ENCODE results near the gene CAPZB.

Gene CAPZB

DNA sequence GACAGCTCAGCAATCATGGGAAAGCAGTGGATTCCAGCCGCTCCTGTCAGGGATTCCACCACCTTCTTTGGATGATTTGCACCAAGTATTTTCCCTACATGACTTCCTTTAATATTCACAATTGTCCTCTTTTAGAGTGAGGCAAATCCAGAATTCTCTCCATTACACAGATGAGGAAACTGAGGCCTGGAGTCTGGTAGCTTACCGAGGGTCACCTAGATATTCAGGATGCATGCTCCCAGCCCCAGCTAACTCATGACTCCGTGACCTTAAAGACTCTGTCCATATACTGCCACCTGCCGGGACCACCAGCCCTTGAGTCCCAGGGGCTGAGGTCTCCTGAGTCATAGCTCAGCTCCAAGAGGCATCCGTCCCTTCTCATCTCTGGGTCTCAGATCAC, 80.6 kb downstream of the CAPZB start:
- no peak for DNase-seq

DNA sequence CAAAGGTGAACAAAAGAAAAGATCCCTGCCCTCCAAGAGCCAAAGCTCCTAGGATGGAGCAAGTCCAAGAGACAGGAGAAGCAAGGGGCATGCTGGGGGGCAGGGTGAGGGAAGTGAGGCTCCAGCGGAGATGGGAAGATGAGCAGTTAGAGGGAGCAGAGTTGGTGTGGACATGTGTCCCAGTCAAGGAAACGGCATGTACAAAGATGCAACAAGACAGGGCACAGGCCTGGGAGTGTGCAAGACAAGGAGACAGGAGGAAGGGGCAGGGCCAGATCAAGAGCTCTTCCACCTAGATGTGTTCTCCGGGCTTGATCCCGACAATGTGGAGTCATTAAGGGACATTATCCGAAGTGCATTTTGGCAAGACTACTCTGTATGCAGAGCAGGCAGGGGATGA, 82.1 kb downstream of the CAPZB start:
- no peak for DNase-seq

DNA sequence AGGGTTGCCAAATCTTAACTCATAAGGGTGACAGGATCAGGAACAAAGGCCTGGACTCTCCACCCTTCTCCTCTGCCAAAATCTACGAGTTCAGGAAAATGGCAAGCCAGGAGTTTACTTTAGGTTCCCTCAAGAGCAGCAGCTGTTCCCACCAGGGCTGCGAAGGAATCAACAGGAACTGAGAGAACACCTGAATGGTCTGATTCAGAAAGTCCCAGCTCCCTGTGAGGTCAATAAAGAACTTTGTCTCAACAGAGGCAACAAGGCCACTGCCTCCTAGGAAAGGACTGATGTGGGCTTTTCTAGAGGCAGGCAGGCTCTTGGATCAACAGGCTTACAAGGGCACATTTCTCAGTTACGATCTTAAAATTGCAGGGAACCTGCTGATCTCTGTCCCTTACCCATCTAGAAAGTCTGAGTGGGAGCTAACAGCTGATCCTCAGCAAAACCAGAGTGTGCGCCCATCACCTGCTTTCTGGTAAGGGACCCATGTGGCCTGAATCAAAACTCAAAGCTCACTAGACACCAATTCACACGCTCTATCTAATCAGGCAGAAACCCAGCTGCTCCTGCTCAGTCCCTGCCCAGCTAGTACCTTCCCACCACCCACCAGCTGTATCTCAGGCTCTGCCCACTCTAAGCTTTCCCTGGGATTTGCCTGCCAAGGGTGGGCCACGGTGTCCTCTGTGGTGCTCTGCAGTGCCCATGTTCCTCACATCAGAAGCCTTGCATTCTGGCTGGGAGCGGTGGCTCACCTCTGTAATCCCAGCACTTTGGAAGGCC, 83.1 kb downstream of the CAPZB start:
- DNase-seq: no peak

DNA sequence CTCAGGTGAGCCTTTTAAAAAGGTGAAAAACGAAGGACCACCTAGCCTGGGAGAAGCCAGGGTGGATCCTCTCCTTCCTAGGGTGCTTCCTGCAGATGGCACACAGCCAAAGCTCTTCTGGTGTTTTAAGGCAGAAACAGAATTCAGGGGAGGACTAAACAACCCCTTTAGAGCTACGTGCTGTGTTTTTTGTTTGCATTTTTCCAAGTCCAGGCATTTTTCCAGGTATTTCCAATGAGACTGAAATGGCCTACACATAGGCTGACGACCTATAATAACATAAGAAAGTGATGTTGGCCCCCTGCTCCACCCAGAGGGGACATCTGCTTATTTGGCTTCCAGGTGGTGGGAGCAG, 83.8 kb downstream of the CAPZB start:
- no peak for DNase-seq

DNA sequence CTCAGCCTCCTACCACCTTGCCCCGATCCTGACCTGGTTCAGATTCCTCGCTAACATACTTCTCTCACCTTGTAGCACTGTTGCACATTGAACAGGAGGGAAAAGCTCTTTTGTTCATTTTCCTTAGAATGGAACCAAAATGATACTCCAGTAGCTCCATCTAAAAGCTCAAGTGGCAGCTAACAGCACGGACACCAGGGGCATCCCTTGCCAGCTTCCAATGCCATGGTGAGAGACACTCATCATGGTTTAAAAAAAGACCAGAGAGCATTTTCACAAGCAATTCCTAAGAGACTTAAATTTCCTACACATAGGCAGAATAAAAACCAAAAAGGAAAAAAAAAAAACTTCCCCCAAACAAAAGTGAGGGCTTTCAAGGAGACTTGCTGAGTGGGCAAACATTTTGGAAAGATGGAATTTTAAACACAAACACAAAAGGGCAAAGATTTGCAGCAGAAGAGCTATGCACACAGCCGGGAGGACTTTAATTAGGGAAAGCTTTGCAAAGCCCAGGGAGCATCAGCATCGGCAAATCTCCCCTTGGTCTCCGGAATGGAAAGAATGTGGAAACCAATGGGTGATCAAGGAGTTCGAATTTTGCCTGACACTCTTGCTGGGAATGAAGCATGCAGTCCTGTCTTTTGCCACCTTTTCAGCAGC, 84.3 kb downstream of the CAPZB start:
- no peak for DNase-seq

DNA sequence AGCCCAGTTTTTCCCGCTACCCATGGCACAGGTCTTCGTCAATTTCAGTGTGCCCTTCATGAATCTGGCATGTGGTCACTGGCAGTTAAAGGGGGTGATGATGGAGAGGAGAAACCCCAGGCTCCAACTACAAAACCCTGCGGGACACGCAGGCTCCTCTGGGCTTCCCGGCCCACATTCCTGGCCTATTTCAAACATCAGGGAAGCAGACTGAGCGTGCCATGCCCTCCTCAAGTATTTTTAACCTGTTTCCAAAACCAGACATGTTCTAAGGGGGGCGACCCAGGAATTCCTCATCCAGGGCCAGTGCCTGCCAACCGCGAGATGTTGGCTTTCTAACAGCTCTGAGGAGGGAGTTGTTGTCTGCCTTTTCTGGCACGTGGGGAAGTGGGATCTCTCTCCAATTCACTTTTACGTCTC, 85.1 kb downstream of the CAPZB start:
- no peak for DNase-seq

DNA sequence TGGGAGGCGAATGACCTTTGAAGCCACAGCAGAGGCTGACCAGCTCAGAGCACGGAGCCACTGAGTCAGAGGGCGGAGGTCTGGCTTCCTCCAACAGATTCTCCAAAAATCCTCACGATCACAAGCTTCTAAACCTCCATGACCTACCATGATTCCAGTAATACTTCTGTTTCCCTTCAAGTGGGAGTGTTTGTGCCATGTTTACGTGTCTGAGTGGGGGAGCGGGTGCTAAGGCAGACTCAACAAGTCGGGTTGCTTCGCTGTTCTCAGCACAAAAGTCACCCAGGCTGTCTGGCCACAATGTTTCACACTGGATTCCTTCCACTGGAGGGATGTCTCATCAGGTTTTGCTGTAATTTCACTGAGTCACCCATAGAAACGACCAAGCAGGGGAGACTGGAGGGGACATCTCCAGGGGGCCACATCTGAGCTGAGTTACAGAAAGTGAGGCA, 87.0 kb downstream of the CAPZB start:
- DNase-seq: no peak

DNA sequence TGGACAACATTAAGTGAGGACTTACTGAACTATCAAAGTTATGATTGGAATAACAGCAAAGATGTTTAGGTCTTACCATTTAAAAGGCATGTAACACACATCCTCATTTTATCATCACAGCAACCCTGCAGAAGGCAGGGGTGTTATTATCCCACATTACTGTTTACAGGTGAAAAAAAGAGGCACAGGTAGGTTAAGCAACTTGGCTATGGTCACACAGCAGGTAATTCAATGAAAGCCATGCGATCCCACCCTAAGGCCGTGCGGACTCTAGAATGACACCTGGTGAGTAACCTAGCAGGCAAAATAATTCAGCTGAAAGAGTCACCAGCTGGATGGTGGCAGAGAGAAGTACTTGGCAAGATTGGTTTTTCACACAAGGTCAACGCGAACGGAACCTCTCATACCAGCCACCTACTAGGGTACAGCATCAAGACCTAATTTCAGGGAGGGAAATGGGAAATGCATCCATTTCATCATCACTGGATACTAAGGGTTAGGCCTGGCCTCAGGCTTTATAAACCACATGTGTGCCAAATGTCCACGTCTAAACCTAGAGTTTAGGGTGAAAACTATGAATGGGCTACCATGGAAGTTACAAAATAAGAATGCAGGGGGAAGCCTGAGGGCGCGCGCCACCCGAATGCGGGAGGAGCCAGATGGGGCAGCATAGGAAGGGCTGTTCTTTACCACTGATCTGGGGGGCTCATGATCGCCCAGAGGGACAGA, 88.0 kb downstream of the CAPZB start:
- no peak for DNase-seq

DNA sequence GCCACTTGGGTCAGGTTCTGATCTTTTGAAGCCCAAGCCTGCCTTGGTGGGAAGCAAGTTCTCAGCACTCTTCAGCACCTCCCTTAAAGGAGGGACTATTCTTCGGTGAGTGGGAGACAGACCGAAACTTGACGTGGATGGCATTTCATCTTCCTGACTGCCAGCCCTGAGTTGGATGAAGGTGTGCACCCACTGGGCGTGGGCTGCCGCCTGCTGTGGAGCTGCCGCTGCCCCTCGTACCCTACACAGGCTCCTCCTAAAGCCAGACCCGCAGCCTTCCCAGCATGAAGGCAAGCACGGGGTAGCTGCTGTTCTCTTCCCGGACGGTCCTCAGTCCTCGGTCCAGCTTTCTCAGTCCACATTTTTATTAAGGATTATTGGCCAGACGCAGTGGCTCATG, 89.1 kb downstream of the CAPZB start:
- no peak for DNase-seq

DNA sequence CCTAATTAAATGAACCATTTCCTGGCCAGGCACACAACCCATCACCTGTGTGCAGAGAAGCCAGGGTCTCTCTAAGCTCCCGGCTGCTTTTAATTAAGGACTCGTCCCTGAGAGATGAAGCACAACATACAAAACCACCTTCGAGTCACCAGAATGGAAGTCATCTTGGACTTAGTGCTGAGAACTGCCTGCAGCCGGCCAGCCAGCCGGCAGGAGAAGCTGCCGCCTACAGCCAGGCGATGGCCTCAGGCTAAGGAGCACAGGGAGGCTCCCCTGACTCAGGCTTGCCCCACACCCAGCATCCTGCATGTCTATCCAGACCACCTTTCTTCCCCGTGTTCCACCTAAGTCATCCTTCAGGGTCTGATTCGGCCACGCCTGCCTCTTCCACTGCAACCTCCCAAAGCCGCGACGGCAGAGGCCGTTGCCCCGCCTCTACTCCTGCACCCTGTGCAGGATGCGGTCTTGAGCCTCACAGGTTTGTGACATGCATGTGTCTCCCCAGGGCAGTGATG, 89.6 kb downstream of the CAPZB start:
- no peak for DNase-seq

DNA sequence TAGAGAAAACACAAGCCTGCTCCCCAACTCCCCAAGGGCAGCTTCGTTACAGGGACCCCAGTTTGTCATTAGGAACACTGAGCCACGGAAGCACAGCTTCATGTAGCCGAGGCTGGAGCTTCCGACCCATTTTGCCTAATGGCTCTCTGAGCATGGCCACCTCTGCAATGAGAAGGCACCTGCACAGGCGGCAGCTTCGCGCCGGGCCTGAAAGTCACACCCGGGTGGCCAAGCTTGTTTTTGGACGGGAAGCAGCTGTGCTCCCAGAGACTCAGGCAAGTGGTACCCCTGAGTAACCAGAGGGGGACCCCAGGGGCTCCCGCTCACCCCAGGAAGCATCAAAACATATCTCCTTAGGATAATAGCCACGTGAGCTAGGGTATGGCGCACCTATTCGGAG, 92.3 kb downstream of the CAPZB start:
- DNase-seq: no peak

DNA sequence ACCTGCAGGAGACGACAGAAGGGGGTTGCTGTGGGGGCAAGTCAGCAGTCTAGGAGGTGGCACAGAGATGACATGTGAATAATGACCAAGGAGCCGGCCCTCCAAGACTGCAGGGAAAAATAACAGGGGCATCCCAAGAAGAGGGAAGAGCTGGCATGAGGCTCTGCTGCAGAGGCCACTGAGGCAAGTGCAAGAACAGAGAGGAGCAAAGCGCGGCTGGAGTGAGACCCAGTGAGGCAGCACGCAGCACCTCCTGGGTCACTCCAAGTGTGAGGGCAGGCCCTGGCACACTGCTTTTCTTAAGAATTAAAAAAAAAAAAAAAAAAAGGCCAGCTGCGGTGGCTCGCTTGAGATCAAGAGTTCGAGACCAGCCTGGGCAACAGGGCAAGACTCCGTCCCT, 93.1 kb downstream of the CAPZB start:
- DNase-seq: no peak

DNA sequence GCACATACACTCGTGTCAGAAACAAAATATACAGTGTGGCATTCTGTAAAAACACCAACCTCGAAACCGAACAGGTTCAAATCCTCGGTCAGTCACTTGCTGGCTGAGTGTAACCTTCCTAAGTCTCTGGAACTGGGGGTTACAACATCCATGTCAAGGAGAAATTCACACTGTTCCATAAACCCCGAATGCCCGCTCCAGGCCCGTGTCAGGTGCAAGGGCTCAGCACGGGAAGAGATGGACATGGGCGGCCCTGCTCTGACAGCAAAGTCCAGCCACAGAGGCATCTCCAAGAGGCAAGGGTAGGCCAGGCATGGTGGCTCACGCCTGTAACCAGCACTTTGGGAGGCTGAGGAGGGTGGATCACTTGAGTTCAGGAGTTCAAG, 93.8 kb downstream of the CAPZB start:
- no peak for DNase-seq

DNA sequence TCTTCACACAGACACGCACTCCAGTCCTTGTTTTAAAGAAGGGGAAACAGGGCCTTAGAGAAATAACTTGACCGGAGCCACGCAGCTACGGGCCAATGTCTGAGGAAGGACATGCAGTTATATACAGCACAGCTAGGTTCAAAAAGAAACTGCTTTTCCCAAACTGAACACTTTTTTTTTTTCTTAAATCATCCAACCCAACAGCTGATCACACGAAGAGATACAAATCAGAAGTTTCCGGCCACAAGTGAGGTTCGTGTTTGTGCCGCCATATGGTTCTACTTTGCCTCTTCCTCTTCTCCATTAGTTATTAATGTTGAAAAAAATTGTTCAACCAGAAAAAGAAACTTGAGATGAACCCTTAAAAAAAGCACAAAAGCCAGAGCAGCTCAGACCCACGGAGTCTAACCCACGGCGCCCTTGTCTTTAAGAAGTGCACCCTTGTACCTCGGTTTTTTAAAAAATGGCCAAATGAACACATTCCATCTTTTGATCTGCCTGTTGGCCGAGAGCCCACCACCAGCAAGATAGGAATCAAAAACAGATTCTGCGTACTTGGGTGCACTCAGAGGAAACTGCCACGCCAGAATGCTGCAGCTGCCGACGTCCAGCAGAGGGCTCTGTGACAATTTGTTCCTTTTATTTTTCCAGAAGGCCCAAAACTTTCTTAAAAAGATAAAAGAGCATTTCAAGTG, 94.3 kb downstream of the CAPZB start:
- DNase-seq: no peak

DNA sequence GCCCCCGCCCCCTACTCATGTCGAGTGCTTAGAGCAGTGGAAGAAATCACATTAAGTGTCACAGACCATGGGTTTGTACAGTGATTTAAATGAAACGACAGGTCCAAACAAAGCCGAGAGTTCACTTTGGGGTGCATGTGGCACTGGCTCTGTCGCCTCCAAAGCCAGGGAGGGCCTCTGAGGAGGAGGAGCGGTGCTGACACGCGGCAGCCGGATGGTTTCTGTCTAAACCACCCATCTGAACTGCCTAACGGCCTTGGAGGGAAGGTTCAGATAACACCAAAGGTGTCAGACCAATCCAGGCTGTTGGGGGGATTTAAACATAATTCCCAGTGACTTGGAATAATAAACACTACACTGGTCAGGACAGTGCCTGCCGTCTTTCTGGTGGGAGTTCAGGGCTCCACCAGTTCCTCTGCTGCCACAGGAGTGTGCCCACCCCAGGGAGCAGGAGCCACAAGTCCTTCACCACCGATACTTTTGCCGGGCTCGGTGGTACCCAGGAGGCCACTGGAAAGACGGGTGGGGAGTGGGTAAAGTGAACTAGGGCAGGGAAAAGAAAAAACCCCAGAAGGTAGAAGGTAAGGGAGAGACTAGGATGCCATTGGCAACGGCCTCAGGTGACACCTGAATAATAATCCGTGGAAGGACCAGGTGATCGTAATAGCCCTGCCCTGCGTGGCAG, 95.0 kb downstream of the CAPZB start:
- no peak for DNase-seq

DNA sequence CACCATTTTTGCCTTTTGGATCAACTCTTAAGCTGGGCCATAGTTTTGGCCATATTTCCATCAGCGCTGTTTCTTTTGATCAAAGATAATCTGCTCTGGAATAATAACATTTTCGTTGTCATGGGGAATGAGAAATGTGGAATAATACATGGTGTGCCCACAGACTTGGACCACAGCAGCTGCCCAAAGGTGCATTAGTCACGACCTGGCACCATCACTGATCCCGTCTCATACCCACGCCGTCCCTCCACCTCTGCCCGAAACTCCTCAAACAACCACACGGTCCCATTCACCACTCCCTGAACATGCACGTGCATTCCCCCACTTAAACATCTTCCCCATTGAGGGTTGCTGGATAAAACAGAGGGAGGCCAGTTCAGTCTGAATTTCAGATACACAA, 96.4 kb downstream of the CAPZB start:
- no peak for DNase-seq

DNA sequence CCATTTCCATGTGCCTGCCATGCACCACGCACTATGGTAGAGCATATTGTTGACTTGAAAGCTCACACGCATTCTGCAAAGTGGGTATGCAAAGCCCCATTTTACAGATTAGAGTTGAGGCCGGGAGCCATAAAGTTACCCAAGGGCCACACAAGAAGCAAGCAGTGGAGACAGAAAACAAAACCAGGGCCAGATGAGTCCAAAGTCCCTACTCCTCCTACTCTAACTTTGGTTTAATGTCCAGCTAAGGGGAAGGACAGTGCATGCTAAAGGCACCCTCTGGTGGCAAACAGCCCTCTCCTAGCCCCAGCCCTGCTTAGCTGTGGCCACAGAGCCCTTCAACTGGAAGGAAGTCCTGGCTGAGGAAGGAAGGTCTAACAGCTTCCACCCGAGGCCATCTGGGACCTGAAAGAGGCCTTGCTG, 98.3 kb downstream of the CAPZB start:
- no peak for DNase-seq

DNA sequence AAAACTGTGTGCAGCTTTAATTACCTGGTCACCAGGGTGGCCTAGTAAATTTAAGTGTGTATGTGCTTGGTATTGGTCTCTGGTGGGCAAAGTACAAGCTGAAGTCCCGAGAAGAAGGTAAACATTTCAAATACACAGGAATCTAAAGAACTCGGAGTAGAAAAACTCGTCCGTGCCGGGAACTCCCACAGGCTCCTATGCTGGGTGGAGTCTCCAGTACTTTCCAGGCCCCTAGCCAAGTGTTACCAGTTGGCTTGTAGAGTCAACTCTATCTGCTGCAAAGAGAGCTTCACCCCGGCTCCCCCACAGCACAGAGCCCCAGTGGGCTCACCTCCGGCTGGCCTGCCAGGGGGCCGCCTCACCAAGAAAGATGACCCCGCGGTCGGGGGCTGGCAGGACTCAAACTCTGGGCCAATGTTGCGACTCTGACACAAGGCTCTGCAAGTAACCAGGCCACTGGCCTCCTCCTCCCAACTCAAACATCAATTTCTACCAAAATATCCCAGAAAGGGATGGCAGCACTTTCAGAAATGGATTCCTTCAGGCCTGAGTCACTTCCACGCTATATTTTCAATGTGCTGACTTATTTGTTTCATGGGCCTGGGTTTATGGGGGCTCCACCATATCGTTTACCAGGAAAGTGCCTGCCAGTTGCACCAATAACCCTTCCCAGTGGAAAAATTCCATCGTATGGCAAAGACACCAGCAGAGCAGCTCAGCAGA, 99.3 kb downstream of the CAPZB start:
- DNase-seq: no peak

DNA sequence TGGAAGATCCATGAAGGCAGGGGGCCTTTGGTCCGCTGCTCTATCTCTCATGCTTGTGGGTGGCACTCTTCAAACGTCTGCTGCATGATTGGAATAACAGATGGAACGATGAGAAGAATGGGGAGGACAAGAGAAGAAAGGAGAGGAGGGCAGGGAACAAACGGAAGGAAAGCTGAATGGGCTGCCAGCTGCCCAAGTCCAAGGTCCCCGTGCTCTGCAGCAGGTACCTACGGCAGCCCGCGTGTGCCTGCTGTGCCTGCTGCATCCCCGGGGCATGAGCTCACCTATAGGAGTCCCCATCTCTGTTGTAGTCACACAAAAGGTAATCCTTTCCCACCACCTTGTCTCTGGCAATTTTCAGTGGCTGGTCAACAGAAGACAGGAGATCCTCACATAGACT, 100.1 kb downstream of the CAPZB start:
- DNase-seq: no peak

DNA sequence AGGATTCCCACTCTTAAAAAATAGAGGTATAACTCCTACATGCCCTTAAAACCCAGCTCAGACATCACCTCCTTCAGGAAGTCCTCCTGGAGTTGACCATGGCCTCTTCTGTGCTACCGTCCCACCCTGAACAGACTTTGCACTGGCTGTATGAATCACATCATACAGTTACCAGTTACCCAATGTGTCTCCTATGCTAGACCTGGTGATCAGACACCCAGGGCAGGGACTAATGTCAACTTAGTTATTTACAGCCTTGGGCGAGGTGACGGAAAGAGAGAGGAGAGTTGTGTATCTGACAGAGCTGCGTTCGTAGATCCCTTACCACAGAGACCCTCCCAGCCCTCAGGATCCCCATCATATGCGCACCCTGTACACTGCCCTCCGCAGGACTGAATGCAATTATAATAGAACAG, 100.6 kb downstream of the CAPZB start:
- no peak for DNase-seq

DNA sequence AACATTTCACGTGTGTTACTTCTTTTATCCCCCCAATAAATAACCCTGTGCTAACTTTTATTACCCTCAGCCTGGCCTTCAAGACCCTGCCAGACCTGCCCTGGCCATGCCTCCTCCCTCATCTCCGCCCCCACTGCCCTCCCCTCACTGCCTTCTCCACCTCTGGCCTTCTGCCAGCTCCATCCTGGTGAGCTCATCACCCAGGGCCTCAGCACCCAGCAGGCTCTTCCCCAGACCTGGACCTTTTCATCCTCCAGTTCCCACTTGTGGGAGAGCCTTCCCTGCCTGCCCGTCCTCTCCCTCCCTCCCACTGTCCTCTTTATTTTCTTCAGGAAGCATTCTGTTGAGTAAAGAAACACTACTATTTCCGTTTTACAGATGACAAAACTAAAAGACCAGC, 101.2 kb downstream of the CAPZB start:
- no peak for DNase-seq

DNA sequence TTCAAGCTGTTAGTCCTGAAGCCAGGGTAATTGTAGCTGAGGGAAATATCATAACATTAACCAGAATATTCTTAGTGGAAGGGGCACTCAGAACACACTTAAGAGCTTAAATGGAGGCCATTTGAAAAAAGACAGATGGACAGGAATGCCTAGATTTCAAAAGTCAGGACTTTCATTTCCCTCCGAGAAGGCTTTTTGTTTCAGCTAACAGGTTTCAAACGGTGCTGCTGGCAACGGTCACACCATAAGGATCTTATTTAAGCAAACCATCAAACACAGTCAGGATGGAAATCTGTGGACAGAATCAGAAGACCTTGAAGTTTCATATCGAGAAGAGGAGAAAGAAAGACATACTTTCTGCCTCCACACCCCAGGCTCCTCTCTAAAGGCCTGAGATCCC, 103.1 kb downstream of the CAPZB start:
- DNase-seq: no peak
